Esophagus (tissue), 2 donors: ENCODE data around the gene AKT3. TPM values are rescaled to one million over a fixed set of nuclear protein-coding genes. Genes with fewer than 3 reads are reported as not detected.
"Not testable (repeated sequence)": the region's sequence is repeated elsewhere in the genome, so short reads cannot be mapped to it uniquely, and the experiment has no call there.

Source experiments
- H3K27ac ChIP-seq, 2 donors: one replicate each; pipeline ENCODE4 v1.5.1; 2013; ENCODE audit warnings: low read depth in 2 of 2, mild to moderate bottlenecking in 2 of 2, inconsistent platforms in 1 of 2, low read length in 1 of 2, moderate library complexity in 1 of 2
- H3K27me3 ChIP-seq, 2 donors: one replicate each; pipeline ENCODE4 v1.6.1; 2013; ENCODE audit warnings: low read length in 2 of 2, control low read depth in 1 of 2, mild to moderate bottlenecking in 1 of 2; ENCODE audit not compliant: insufficient read depth in 2 of 2, control insufficient read depth in 1 of 2
- H3K36me3 ChIP-seq, 2 donors: one replicate each; pipeline ENCODE4 v1.6.1; 2013; ENCODE audit warnings: low read length in 1 of 2; ENCODE audit not compliant: control insufficient read depth in 2 of 2, insufficient read depth in 2 of 2
- H3K4me1 ChIP-seq, 2 donors: one replicate each; pipeline ENCODE4 v1.6.1; 2013; ENCODE audit warnings: low read length in 1 of 2; ENCODE audit not compliant: control insufficient read depth in 2 of 2, insufficient read depth in 2 of 2
- H3K4me3 ChIP-seq, 2 donors: one replicate each; pipeline ENCODE4 v1.5.1; 2013; ENCODE audit warnings: low read length in 2 of 2, mild to moderate bottlenecking in 2 of 2, low read depth in 1 of 2, moderate library complexity in 1 of 2
- H3K9me3 ChIP-seq, 2 donors: one replicate each; pipeline ENCODE4 v1.6.1; 2013; ENCODE audit warnings: mild to moderate bottlenecking in 2 of 2, low read depth in 1 of 2, low read length in 1 of 2, moderate library complexity in 1 of 2; ENCODE audit not compliant: control insufficient read depth in 2 of 2, insufficient read depth in 1 of 2
- WGBS, 2 donors: extraction: QIAGEN DNeasy Blood & Tissue Kit; methylation state at CpG; one replicate each; pipeline ENCODE4 v1.1.7; 2013; 5-methylcytosine and 5-hydroxymethylcytosine counted together
- polyA plus RNA-seq, 2 donors: library from polyadenylated mRNA; stranded (reverse); fragments of 200-250 nt; gene quantifications; one replicate each; pipeline ENCODE4 v1.2.3, GENCODE V29; 2013
- donor health status: healthy with polysubstance abuse.
- donor health status: Bipolar disorder and iron deficiency.

Gene AKT3
- polyA plus RNA-seq, 2 donors = 2.1 to 4.4 TPM

DNA sequence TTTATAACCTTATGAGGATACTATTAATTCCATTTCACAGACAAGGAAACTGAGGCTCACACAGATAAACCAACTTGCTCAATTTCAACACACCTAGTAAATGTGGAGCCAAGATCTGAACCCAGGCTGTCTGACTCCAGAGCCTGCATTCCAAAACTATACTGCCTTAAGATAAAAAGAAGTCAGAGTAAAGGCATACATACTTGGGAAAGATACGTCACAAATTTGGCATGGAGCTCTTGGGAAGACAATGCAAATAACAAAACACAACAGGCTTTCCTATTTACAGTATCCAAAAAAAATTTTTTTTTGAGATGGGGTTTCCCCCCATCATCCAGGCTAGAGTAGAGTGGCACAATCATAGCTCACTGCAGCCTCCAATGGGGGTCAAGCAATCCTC, 5.9 kb downstream of the AKT3 start:
- no peaks in the 10 kb centered on the region for H3K4me1 ChIP-seq
- WGBS, 2 donors = 70 to 86% methylated on average over 1 of the region's 1 CpG
- no peaks in the 10 kb centered on the region for H3K36me3 ChIP-seq
- no peaks in the 10 kb centered on the region for H3K27me3 ChIP-seq
- H3K4me3 ChIP-seq = no peak overlapping the region
- no peak overlapping the region for H3K27ac ChIP-seq
- H3K9me3 ChIP-seq = no peaks in the 10 kb centered on the region

DNA sequence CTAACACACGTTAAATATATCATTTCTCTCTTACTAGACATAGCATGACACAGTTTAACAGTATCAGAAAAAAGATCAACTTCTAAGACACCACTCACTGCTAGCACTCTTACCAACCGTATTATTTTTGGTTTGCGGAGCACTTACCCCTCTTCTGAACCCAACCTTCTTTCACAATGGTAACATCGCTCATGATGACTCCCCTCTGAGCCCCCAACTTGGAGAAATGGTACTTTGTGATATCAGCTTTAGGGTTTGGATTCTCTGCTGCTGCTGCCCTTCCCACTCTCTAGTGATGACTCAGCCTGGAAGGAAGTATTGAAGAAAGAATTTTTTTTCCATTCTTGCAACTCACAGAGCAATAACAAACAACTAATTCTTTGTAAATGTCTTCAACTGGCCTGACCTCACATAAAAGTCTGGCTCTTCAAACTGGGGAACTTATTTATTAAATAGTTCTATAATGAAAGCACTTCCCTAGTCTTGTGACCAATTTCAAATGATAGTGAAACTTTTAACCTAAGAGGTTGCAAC, 7.0 kb downstream of the AKT3 start:
- Histone ChIP-seq H3K9me3 (no peaks in the 10 kb centered on the region), H3K4me1 (no peaks in the 10 kb centered on the region), H3K27ac (no peak overlapping the region), H3K4me3 (no peak overlapping the region), H3K36me3 (no peaks in the 10 kb centered on the region), H3K27me3 (no peaks in the 10 kb centered on the region)
- 63 to 73% methylated on average over 4 of the region's 4 CpGs for WGBS, 2 donors

DNA sequence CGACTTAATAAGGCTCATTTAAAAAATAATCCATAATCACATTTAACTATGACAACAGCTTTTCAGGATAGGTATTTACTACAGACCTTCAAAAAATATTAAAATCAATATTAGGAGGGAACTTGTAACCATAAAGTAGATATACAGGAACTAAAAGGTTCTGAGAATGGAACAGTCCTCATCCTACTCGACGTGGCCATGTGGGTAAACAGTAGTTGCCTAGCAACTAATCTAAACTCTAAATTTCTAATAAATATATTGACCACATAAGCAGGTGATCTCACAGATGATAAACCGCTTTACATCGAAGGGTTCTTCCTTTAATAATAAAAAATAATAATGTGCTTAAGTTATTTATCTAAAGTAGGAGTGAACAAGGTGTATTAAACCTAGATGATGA, 7.9 kb downstream of the AKT3 start:
- no peaks in the 10 kb centered on the region for H3K4me1 ChIP-seq
- H3K36me3 ChIP-seq = no peaks in the 10 kb centered on the region
- H3K27me3 ChIP-seq = no peaks in the 10 kb centered on the region
- no peak overlapping the region for H3K27ac ChIP-seq
- no peak overlapping the region for H3K4me3 ChIP-seq
- WGBS, 2 donors = 71 to 73% methylated on average over 5 of the region's 5 CpGs
- H3K9me3 ChIP-seq = no peaks in the 10 kb centered on the region

DNA sequence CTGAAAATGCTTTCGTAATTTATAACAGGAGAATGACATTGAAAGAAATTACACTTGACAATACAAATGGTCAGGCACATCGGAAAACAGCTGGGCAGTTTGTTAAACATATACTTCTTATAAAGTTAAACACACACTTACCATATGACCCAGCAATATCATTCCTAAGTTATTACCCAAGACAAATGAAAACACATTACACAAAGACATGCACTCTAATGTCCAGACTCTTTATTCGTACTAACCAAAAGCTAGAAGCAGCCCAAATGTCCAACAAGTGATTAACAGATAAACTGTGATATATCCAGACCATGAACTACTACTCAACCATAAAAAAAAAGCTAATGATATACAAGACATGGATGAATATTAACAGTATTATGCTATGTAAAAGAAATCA, 8.5 kb downstream of the AKT3 start:
- 84% methylated on average over 3 of the region's 3 CpGs for WGBS, 2 donors
- Histone ChIP-seq H3K27ac (no peak overlapping the region), H3K4me1 (no peaks in the 10 kb centered on the region), H3K4me3 (no peak overlapping the region), H3K27me3 (no peaks in the 10 kb centered on the region), H3K36me3 (no peaks in the 10 kb centered on the region), H3K9me3 (no peaks in the 10 kb centered on the region)

DNA sequence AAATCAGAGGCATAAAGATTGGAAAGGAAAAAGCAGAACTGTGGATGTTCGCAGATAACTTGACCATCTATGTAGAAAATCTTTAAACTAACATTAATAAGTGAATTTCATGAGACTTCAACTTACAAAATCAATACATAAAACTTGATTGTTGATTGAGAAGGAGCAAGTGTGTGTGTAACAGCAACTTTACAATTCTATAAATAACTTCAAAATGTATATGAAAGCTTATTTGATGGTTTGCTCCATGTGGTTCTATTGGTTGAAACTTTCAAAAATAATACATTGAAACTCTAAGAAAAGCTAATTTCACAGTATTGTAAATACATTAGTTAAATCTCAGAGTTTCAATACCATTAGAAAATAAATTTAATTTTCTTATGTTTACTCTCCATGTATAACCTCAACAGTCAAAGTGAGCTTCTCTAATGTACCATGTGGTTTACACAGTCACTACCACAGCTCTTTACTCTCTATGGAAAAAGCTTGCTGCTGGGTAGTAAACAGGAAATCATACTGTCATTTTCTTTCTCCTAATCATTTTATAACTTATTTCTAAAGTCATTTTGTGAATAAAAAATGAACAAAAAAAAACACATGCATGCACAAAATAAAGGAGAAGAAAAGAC, 12.0 kb downstream of the AKT3 start:
- H3K4me3 ChIP-seq = no peak overlapping the region
- H3K9me3 ChIP-seq = no peaks in the 10 kb centered on the region
- H3K4me1 ChIP-seq = no peaks in the 10 kb centered on the region
- no peaks in the 10 kb centered on the region for H3K27me3 ChIP-seq
- WGBS, 2 donors = 95% methylated on average over 1 of the region's 1 CpG
- H3K27ac ChIP-seq = no peak overlapping the region
- H3K36me3 ChIP-seq = no peaks in the 10 kb centered on the region

DNA sequence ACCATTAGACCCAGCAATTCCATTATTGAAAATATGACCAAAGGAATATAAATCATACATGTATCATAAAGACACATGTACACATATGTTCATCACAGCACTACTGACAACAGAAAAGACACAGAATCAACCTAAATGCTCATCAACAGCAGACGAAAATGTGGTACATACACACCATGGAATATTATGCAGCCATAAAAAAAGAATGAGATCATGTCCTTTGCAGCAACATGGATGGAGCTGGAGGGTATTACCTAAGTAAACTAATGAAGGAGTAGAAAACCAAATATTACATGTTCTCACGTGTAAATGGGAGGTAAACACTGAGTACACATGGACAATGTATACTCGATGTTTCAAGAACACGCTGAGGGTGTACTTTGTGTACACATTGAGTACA, 15.9 kb downstream of the AKT3 start:
- Histone ChIP-seq H3K4me3 (no peak overlapping the region), H3K4me1 (no peaks in the 10 kb centered on the region), H3K36me3 (no peaks in the 10 kb centered on the region), H3K9me3 (no peaks in the 10 kb centered on the region), H3K27me3 (no peaks in the 10 kb centered on the region), H3K27ac (no peak overlapping the region)
- WGBS, 2 donors = 94 to 97% methylated on average over 4 of the region's 4 CpGs

DNA sequence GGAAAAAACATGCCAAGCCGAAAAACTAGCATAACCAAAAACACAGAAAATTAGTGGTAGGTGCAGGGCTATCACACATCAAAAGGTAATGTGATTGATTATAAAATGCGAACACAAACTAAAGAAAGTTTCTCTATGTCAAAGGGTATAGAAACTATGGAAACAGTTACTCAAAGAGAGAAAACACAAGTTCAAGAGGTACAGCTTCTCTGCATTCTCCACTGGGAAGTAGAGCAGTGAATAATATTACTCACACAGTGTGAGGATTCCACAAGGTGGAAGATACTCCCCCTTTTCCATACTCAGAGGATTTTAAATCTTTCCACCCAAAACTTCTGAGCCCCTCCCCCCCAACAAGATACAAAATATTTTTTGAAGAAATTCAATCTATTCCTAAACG, 18.6 kb downstream of the AKT3 start:
- Histone ChIP-seq H3K4me3 (no peak overlapping the region), H3K27ac (no peak overlapping the region), H3K36me3 (no peaks in the 10 kb centered on the region), H3K9me3 (no peaks in the 10 kb centered on the region), H3K4me1 (no peaks in the 10 kb centered on the region), H3K27me3 (no peaks in the 10 kb centered on the region)
- 81 to 92% methylated on average over 3 of the region's 3 CpGs for WGBS, 2 donors

DNA sequence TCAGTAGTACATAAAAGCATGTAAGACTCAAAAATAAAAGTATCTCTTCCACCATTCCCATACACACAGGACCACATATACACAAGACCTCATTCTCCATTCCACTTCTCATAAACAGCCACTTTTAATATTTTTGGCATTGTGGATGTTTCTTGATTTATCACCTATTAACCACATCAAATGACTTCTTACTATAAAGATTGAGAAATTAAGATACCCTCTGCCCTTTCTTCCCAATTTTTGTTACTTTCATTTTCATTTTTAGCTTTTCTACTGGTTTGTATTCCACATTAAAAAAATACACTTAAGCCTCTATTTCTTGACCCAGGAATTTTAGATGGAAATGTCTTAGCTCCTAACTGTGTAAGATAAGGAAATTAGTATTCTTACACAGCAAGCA, 22.8 kb downstream of the AKT3 start:
- Histone ChIP-seq H3K36me3 (no peaks in the 10 kb centered on the region), H3K27ac (no peak overlapping the region), H3K4me3 (no peak overlapping the region), H3K9me3 (no peaks in the 10 kb centered on the region), H3K27me3 (no peaks in the 10 kb centered on the region), H3K4me1 (no peaks in the 10 kb centered on the region)

DNA sequence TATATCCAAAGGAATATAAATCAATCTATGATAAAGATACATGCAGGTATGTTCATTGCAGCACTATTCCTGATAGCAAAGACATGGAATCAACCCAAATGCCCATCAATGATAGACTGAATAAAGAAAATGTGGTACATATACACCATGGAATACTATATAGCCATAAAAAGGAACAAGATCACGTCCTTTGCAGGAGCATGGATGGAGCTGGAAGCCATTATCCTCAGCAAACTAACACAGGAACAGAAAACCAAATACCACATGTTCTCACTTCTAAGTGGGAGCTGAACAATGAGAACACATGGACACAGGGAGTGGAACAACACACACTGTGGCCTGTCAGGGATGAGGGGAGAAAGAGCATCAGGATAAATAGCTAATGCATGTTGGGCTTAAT, 25.1 kb downstream of the AKT3 start:
- H3K27ac ChIP-seq, H3K36me3 ChIP-seq, H3K27me3 ChIP-seq, H3K9me3 ChIP-seq, H3K4me1 ChIP-seq, H3K4me3 ChIP-seq: not testable (repeated sequence)
- WGBS, 2 donors = 74 to 88% methylated on average over 1 of the region's 1 CpG

DNA sequence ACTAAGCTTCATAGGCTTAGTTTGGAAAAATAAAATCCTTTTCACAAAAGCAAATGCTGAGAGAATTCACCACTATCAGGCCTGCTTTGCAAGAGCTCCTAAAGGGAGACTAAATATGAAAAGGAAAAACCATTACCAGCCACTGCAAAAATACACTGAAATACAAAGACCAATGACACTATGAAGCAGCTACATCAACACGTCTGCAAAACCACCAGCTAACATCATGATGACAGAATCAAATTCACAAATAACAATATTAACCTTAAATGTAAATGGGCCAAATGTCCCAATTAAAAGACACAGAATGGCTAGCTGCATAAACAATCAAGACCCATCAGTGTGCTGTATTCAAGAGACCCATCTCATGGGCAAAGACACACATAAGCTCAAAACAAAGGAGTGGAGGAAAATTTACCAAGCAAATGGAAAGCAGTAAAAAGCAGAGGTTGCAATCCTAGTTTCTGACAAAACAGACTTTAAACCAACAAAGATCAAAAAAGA, 28.8 kb downstream of the AKT3 start:
- Histone ChIP-seq H3K4me1 (no peaks in the 10 kb centered on the region), H3K27ac (no peak overlapping the region), H3K9me3 (peaks cover 0 to 6% of the 10 kb centered on the region in 2 donors), H3K27me3 (no peaks in the 10 kb centered on the region), H3K4me3 (no peak overlapping the region), H3K36me3 (no peaks in the 10 kb centered on the region)
- 91 to 96% methylated on average over 1 of the region's 1 CpG for WGBS, 2 donors
